Spleen (tissue), 11 donors: ENCODE data around the gene OR7C1. TPM values are rescaled to one million over a fixed set of nuclear protein-coding genes. Genes with fewer than 3 reads are reported as not detected.
A peak's percentile ranks its signal among the peaks of the same experiment; 100 is the strongest.
"Not testable (repeated sequence)": the region's sequence is repeated elsewhere in the genome, so short reads cannot be mapped to it uniquely, and the experiment has no call there.

ENCODE experiments used
- DNase-seq: peaks from one replicate; pipeline ENCODE4 v3.0.0-alpha.2; 2020
- H3K27ac ChIP-seq, 8 donors: fragments of 200-600 bp; sonication (generic) in 7 of 8; 1 replicate in 4 of 8; 2 replicates in 4 of 8; pipeline versions ENCODE4 v1.5.0 to v1.8.0; 2016 to 2021; ENCODE audit warnings: inconsistent platforms in 4 of 8, mild to moderate bottlenecking in 4 of 8, moderate library complexity in 1 of 8
- H3K27me3 ChIP-seq, 7 donors: fragments of 200-600 bp; sonication (generic) in 6 of 7; replicated peaks in 1 of 7; 1 replicate in 4 of 7; 2 replicates in 3 of 7; pipeline versions ENCODE4 v1.5.0 to v1.8.0; 2016 to 2021; ENCODE audit warnings: inconsistent platforms in 3 of 7, mild to moderate bottlenecking in 1 of 7
- H3K36me3 ChIP-seq, 6 donors: fragments of 200-600 bp; sonication (generic) in 5 of 6; 1 replicate in 4 of 6; 2 replicates in 2 of 6; pipeline versions ENCODE4 v1.5.0 to v1.8.0; 2016 to 2021; ENCODE audit warnings: inconsistent platforms in 2 of 6
- H3K4me1 ChIP-seq, 6 donors: fragments of 200-600 bp; sonication (generic) in 5 of 6; 1 replicate in 3 of 6; 2 replicates in 3 of 6; pipeline versions ENCODE4 v1.5.0 to v1.8.0; 2016 to 2021; ENCODE audit warnings: inconsistent platforms in 3 of 6
- H3K4me3 ChIP-seq, 8 donors: fragments of 200-600 bp; sonication (generic) in 7 of 8; 1 replicate in 4 of 8; 2 replicates in 4 of 8; pipeline versions ENCODE4 v1.5.0 to v1.8.0; 2016 to 2021; ENCODE audit warnings: inconsistent platforms in 4 of 8, mild to moderate bottlenecking in 4 of 8, moderate library complexity in 2 of 8
- H3K9me3 ChIP-seq, 8 donors: fragments of 200-600 bp; sonication (generic) in 7 of 8; 1 replicate in 4 of 8; 2 replicates in 4 of 8; pipeline versions ENCODE4 v1.5.0 to v1.8.0; 2016 to 2021; ENCODE audit warnings: inconsistent platforms in 4 of 8
- CTCF ChIP-seq, 11 experiments: fragments of 200-600 bp in 7 of 11; fragments of 450-650 bp in 4 of 11; sonication (generic) in 4 of 11; IDR thresholded peaks in 8 of 11; conservative IDR thresholded peaks in 3 of 11; 1 replicate in 7 of 11; 2 replicates in 4 of 11; pipeline versions ENCODE4 v1.4.0 to v1.8.0; 2016 to 2021; ENCODE audit warnings: antibody characterized with exemption in 11 of 11, inconsistent platforms in 4 of 11, mild to moderate bottlenecking in 1 of 11
- POLR2A ChIP-seq, 3 donors: fragments of 450-650 bp; IDR thresholded peaks; one replicate each; pipeline ENCODE4 v1.5.1; 2017; ENCODE audit warnings: antibody characterized with exemption in 3 of 3, mild to moderate bottlenecking in 1 of 3
- POLR2AphosphoS5 ChIP-seq, 3 donors: sonication (generic); formaldehyde crosslinking; IDR thresholded peaks; one replicate each; pipeline ENCODE4 v1.5.1; 2017; ENCODE audit warnings: antibody characterized with exemption in 3 of 3
- WGBS, 5 donors: extraction: QIAGEN DNeasy Blood & Tissue Kit in 3 of 5; methylation state at CpG; one replicate each; pipeline versions ENCODE4 v1.1.5 to v1.1.7; 2013 to 2018; 5-methylcytosine and 5-hydroxymethylcytosine counted together
- intact Hi-C: fragments of 100-400 bp; cut with DNase I; formaldehyde crosslinking; loops from one replicate; pipeline ENCODE4 v1.15.0; 2023; ENCODE audit warnings: low total_unique reads
- polyA plus RNA-seq, 3 donors: library from polyadenylated mRNA; stranded (reverse); fragments of 200-250 nt; gene quantifications; one replicate each; pipeline ENCODE4 v1.2.1, GENCODE V29; 2013
- total RNA-seq, 7 donors: library from RNA; depleted of rRNA in 3 of 7; stranded (reverse); fragments of >200 nt in 3 of 7; fragmentation: NEBNext Ultra II Directional in 4 of 7; extraction: Animal tissue kit (Norgen Biotek cat#: 25700) in 4 of 7; gene quantifications; one replicate each; pipeline versions ENCODE4 v1.1.0 to v1.2.1, GENCODE V29; 2016 to 2021
- donor health status: healthy with polysubstance abuse.
- donor health status: DM: no; HTN: no; CAD: no; lungs with moderate emphysema.
- donor health status: DM: no; HTN: no; CAD: no.
- donor health status: Bipolar disorder and iron deficiency.
- donor health status: healthy.
- donor health status: DM: no; HTN: no; CAD: no.
- donor health status: DM: yes; HTN: yes; CAD: no.

The OR7C1 gene
- total and polyA plus RNA-seq, 10 donors, result under 0.01 to 0.02 TPM; not detected in 8

- DNase-seq, result no peak
- Histone ChIP-seq H3K36me3 (no peaks in the 10 kb centered on the region), H3K4me1 (peaks cover 0 to 63% (median 14%) of the 10 kb centered on the region in 6 donors), H3K27me3 (peaks cover 0 to 68% (median 5%) of the 10 kb centered on the region in 7 donors), H3K27ac (no peak overlapping the region), H3K9me3 (no peaks in the 10 kb centered on the region), H3K4me3 (no peak overlapping the region)
- 53 to 71% (median 60%) methylated on average over 5 of the region's 5 CpGs for WGBS, 5 donors
- TF ChIP-seq POLR2AphosphoS5 (IDR thresholded peaks at IDR 0.05), result no peak
- TF ChIP-seq POLR2A (IDR thresholded peaks at IDR 0.05), result no peak
- TF ChIP-seq CTCF (IDR thresholded peaks at IDR 0.05 in 8 of 11, conservative IDR thresholded peaks at IDR 0.05 in 3 of 11), result no peak
- intact Hi-C loops, result no loop called here
These were observed 55.8 kb downstream of the OR7C1 start for GRCh38 chr19:14779151-14779550.

GRCh38 chr19:14778110-14778845, 56.7 kb downstream of the OR7C1 start, which contains the start of gene ADGRE2:
ADGRE2 (minus strand) TSS chr19:14778560; CDS start chr19:14776756, 1,804 bp downstream.
- intact Hi-C loops, H3K4me3 ChIP-seq, H3K9me3 ChIP-seq, H3K36me3 ChIP-seq, DNase-seq: not testable (repeated sequence)
- Histone ChIP-seq H3K27me3 (peaks cover 0 to 64% (median 5%) of the 10 kb centered on the region in 7 donors), H3K27ac (peak within 1 kb of the TSS in 3 of 8 donors; percentile 2 to 93 (median 84)), H3K4me1 (peaks cover 0 to 58% (median 12%) of the 10 kb centered on the region in 6 donors)
- WGBS, 5 donors, result 34 to 58% (median 44%) methylated on average over 12 of the region's 12 CpGs

- DNase-seq, intact Hi-C loops, H3K4me3 ChIP-seq, H3K9me3 ChIP-seq: not testable (repeated sequence)
- peaks cover 0 to 13% (median 0%) of the 10 kb centered on the region in 6 donors for H3K36me3 ChIP-seq
- 87 to 98% (median 94%) methylated on average over 4 of the region's 4 CpGs for WGBS, 5 donors
- H3K4me1 ChIP-seq, result peaks cover 0 to 51% (median 8%) of the 10 kb centered on the region in 6 donors
- H3K27me3 ChIP-seq, result peaks cover 0 to 59% (median 5%) of the 10 kb centered on the region in 7 donors
- H3K27ac ChIP-seq, result peak overlapping the region in 3 of 8 donors; percentile 2 to 39 (median 26)
These were observed 57.3 kb downstream of the OR7C1 start for GRCh38 chr19:14777645-14778044.

- peak overlapping the region; percentile 12 to 73 (median 48) for H3K4me3 ChIP-seq
- peaks cover 0 to 58% (median 10%) of the 10 kb centered on the region in 6 donors for H3K4me1 ChIP-seq
- H3K27me3 ChIP-seq, result peaks cover 0 to 53% (median 5%) of the 10 kb centered on the region in 7 donors
- no peak for TF ChIP-seq POLR2A (IDR thresholded peaks at IDR 0.05)
- peak in 2 of 11 experiments; percentile 34 to 47 for TF ChIP-seq CTCF (IDR thresholded peaks at IDR 0.05 in 8 of 11, conservative IDR thresholded peaks at IDR 0.05 in 3 of 11)
- peak in 2 of 3 donors; percentile 52 to 57 for TF ChIP-seq POLR2AphosphoS5 (IDR thresholded peaks at IDR 0.05)
- WGBS, 5 donors, result 2 to 3% (median 2%) methylated on average over 18 to 22 of the region's 22 CpGs
- intact Hi-C loops, result no loop called here
- peaks cover 0 to 29% (median 1%) of the 10 kb centered on the region in 6 donors for H3K36me3 ChIP-seq
- H3K27ac ChIP-seq, result peak overlapping the region in 6 of 8 donors; percentile 54 to 93 (median 76)
- DNase-seq, result peak; percentile 88
- no peaks in the 10 kb centered on the region for H3K9me3 ChIP-seq
These were observed 59.0 kb downstream of the OR7C1 start for GRCh38 chr19:14775869-14776586.

GRCh38 chr19:14775326-14775725, 59.7 kb downstream of the OR7C1 start:
- Histone ChIP-seq H3K4me3 (peak overlapping the region; percentile 12 to 73 (median 48)), H3K27ac (peak overlapping the region in 3 of 8 donors; percentile 79 to 93 (median 84)), H3K36me3 (peaks cover 0 to 36% (median 3%) of the 10 kb centered on the region in 6 donors), H3K4me1 (peaks cover 0 to 59% (median 10%) of the 10 kb centered on the region in 6 donors), H3K27me3 (peaks cover 0 to 52% (median 5%) of the 10 kb centered on the region in 7 donors)
- intact Hi-C loops, H3K9me3 ChIP-seq, DNase-seq: not testable (repeated sequence)
- 44 to 59% (median 45%) methylated on average over 8 of the region's 8 CpGs for WGBS, 5 donors
